ENCODE data around the gene NR6A1.

- TF ChIP-seq CTCF (IDR thresholded peaks at IDR 0.05) (no peak), POLR2A (IDR thresholded peaks at IDR 0.05) (no peak), EP300 (IDR thresholded peaks at IDR 0.05) (no peak)
Observed at GRCh38 chr9:124758061-124758460, 13.1 kb downstream of the NR6A1 start.
